ENCODE measurements around the gene VPS13C.
A peak's percentile ranks its signal among the peaks of the same experiment; 100 is the strongest.

VPS13C gene

GRCh38 chr15:62060113-62060895, at the start of gene VPS13C:
VPS13C (minus strand) TSS chr15:62060447; CDS start chr15:62060374, 73 bp downstream.
- DNase-seq (ENCODE audit: low read depth in 2 of 2, low spot score in 1 of 2): peak; percentile 62 to 83

GRCh38 chr15:62109437-62109836, 49.2 kb upstream of the VPS13C start:
- DNase-seq (ENCODE audit: low read depth in 2 of 2, low spot score in 1 of 2): no peak

GRCh38 chr15:62108411-62108810, 48.2 kb upstream of the VPS13C start:
- no peak for DNase-seq (ENCODE audit: low read depth in 2 of 2, low spot score in 1 of 2)

- DNase-seq (ENCODE audit: low read depth in 2 of 2, low spot score in 1 of 2): no peak
Measured at GRCh38 chr15:62107571-62108121, 47.4 kb upstream of the VPS13C start.

- no peak for DNase-seq (ENCODE audit: low read depth in 2 of 2, low spot score in 1 of 2)
Measured at GRCh38 chr15:62106096-62106495, 45.8 kb upstream of the VPS13C start.

- no peak for DNase-seq (ENCODE audit: low read depth in 2 of 2, low spot score in 1 of 2)
Measured at GRCh38 chr15:62105266-62105665, 45.0 kb upstream of the VPS13C start.

GRCh38 chr15:62104846-62105245, 44.6 kb upstream of the VPS13C start:
- no peak for DNase-seq (ENCODE audit: low read depth in 2 of 2, low spot score in 1 of 2)

GRCh38 chr15:62104401-62104800, 44.2 kb upstream of the VPS13C start:
- DNase-seq (ENCODE audit: low read depth in 2 of 2, low spot score in 1 of 2): no peak

- DNase-seq (ENCODE audit: low read depth in 2 of 2, low spot score in 1 of 2): no peak
Measured at GRCh38 chr15:62103431-62103830, 43.2 kb upstream of the VPS13C start.

GRCh38 chr15:62099094-62099601, 38.9 kb upstream of the VPS13C start:
- no peak for DNase-seq (ENCODE audit: low read depth in 2 of 2, low spot score in 1 of 2)

- DNase-seq (ENCODE audit: low read depth in 2 of 2, low spot score in 1 of 2): no peak
Measured at GRCh38 chr15:62094388-62094787, 34.1 kb upstream of the VPS13C start.

GRCh38 chr15:62093809-62094208, 33.6 kb upstream of the VPS13C start:
- DNase-seq (ENCODE audit: low read depth in 2 of 2, low spot score in 1 of 2): no peak

- no peak for DNase-seq (ENCODE audit: low read depth in 2 of 2, low spot score in 1 of 2)
Measured at GRCh38 chr15:62090988-62091387, 30.7 kb upstream of the VPS13C start.

GRCh38 chr15:62089616-62090015, 29.4 kb upstream of the VPS13C start:
- no peak for DNase-seq (ENCODE audit: low read depth in 2 of 2, low spot score in 1 of 2)

- no peak for DNase-seq (ENCODE audit: low read depth in 2 of 2, low spot score in 1 of 2)
Measured at GRCh38 chr15:62088353-62088693, 28.1 kb upstream of the VPS13C start.

- DNase-seq (ENCODE audit: low read depth in 2 of 2, low spot score in 1 of 2): no peak
Measured at GRCh38 chr15:62087671-62088352, 27.6 kb upstream of the VPS13C start.

GRCh38 chr15:62085740-62086139, 25.5 kb upstream of the VPS13C start:
- no peak for DNase-seq (ENCODE audit: low read depth in 2 of 2, low spot score in 1 of 2)

GRCh38 chr15:62083194-62084154, 23.2 kb upstream of the VPS13C start:
- no peak for DNase-seq (ENCODE audit: low read depth in 2 of 2, low spot score in 1 of 2)

- no peak for DNase-seq (ENCODE audit: low read depth in 2 of 2, low spot score in 1 of 2)
Measured at GRCh38 chr15:62079594-62079993, 19.3 kb upstream of the VPS13C start.

GRCh38 chr15:62075595-62076277, 15.5 kb upstream of the VPS13C start:
- DNase-seq (ENCODE audit: low read depth in 2 of 2, low spot score in 1 of 2): no peak

Measured in stimulated activated CD8-positive, alpha-beta memory T cell treated with anti-CD3 and anti-CD28 coated beads, Interleukin-4, amount 100 ng/mL, for 1 hour (primary cell).